GM23338 (cell line): ENCODE results near the gene FGG. TPM values are rescaled to one million over a fixed set of nuclear protein-coding genes. Genes with fewer than 3 reads are reported as not detected.

Experiments used
- ATAC-seq: fragments of 200-7000 bp; cut with Tn5 transposase; 3 replicates; pipeline ENCODE4 v1.9.1; 2020
- DNase-seq: peaks from one replicate; pipeline ENCODE4 v3.0.0-alpha.2; 2015; ENCODE audit warnings: low spot score
- H2AFZ ChIP-seq: fragments of 200-600 bp; sonication (generic); 2 replicates; pipeline ENCODE4 v1.8.0; 2016; ENCODE audit warnings: antibody characterized with exemption, mild to moderate bottlenecking, moderate library complexity
- H3F3A ChIP-seq: fragments of 200-600 bp; sonication (generic); replicated peaks from 2 replicates; pipeline ENCODE4 v1.8.0; 2017; ENCODE audit warnings: antibody characterized with exemption, mixed run types, low read depth
- H3K27ac ChIP-seq: fragments of 200-600 bp; sonication (generic); 2 replicates; pipeline ENCODE4 v1.6.1; 2016; ENCODE audit warnings: low read depth
- H3K27me3 ChIP-seq: fragments of 200-600 bp; sonication (generic); 2 replicates; pipeline ENCODE4 v1.8.0; 2016; ENCODE audit warnings: mild to moderate bottlenecking, mixed run types, moderate library complexity; ENCODE audit not compliant: insufficient read depth
- H3K36me3 ChIP-seq: fragments of 200-600 bp; sonication (generic); 2 replicates; pipeline ENCODE4 v1.8.0; 2016; ENCODE audit warnings: mild to moderate bottlenecking; ENCODE audit not compliant: insufficient read depth
- H3K4me1 ChIP-seq: fragments of 200-600 bp; sonication (generic); 2 replicates; pipeline ENCODE4 v1.8.0; 2016; ENCODE audit warnings: mild to moderate bottlenecking, moderate library complexity; ENCODE audit not compliant: insufficient read depth
- H3K4me2 ChIP-seq: fragments of 200-600 bp; sonication (generic); 2 replicates; pipeline ENCODE4 v1.7.1; 2017; ENCODE audit warnings: mixed run types
- H3K4me3 ChIP-seq: fragments of 200-600 bp; sonication (generic); 2 replicates; pipeline ENCODE4 v1.6.1; 2016; ENCODE audit warnings: mixed run types
- H3K79me2 ChIP-seq: fragments of 200-600 bp; sonication (generic); replicated peaks from 2 replicates; pipeline ENCODE4 v1.8.0; 2017; ENCODE audit warnings: mild to moderate bottlenecking; ENCODE audit not compliant: insufficient read depth
- H3K9me2 ChIP-seq: fragments of 200-600 bp; sonication (generic); 2 replicates; pipeline ENCODE4 v1.8.0; 2017; ENCODE audit not compliant: insufficient read depth
- H4K20me1 ChIP-seq: fragments of 200-600 bp; sonication (generic); replicated peaks from 2 replicates; pipeline ENCODE4 v1.8.0; 2017; ENCODE audit warnings: mild to moderate bottlenecking; ENCODE audit not compliant: insufficient read depth
- H3K27ac Mint-ChIP-seq: 2 replicates; pipeline ENCODE4 v1.8.0; 2020; ENCODE audit warnings: inconsistent platforms, mild to moderate bottlenecking, moderate library complexity, mixed read lengths
- H3K27me3 Mint-ChIP-seq: 3 replicates; pipeline ENCODE4 v1.8.0; 2022; ENCODE audit warnings: low read depth, mild to moderate bottlenecking, moderate library complexity, mixed read lengths, inconsistent platforms; ENCODE audit not compliant: insufficient read depth, poor library complexity
- H3K36me3 Mint-ChIP-seq: 3 replicates; pipeline ENCODE4 v1.8.0; 2021; ENCODE audit warnings: low read depth, mild to moderate bottlenecking, inconsistent platforms, moderate library complexity, mixed read lengths
- H3K4me1 Mint-ChIP-seq: 3 replicates; pipeline ENCODE4 v1.8.0; 2020; ENCODE audit warnings: mild to moderate bottlenecking, inconsistent platforms, mixed read lengths
- H3K4me3 Mint-ChIP-seq: 3 replicates; pipeline ENCODE4 v1.8.0; 2021; ENCODE audit warnings: moderate library complexity, mild to moderate bottlenecking, inconsistent platforms, mixed read lengths
- H3K9me3 Mint-ChIP-seq: 3 replicates; pipeline ENCODE4 v1.8.0; 2020; ENCODE audit warnings: moderate library complexity, mild to moderate bottlenecking, inconsistent platforms, mixed read lengths
- CREB1 ChIP-seq: fragments of 250-450 bp; sonication (Bioruptor Pico); IDR thresholded peaks from 2 replicates; pipeline ENCODE4 v1.5.0; 2020; ENCODE audit warnings: low read depth, mild to moderate bottlenecking, moderate library complexity
- EZH2 ChIP-seq: fragments of 200-600 bp; sonication (generic); IDR thresholded peaks from one replicate; pipeline ENCODE4 v1.8.0; 2017; ENCODE audit warnings: antibody characterized with exemption, mild to moderate bottlenecking, low read depth; ENCODE audit not compliant: unreplicated experiment
- EZH2phosphoT487 ChIP-seq: fragments of 200-600 bp; sonication (generic); IDR thresholded peaks from one replicate; pipeline ENCODE4 v1.8.1; 2018; ENCODE audit warnings: antibody characterized with exemption; ENCODE audit not compliant: unreplicated experiment
- JUNB ChIP-seq: IDR thresholded peaks from one replicate; pipeline ENCODE4 v1.6.1; 2016; ENCODE audit warnings: antibody characterized with exemption; ENCODE audit not compliant: unreplicated experiment
- STAT1 ChIP-seq: IDR thresholded peaks from one replicate; pipeline ENCODE4 v1.6.1; 2016; ENCODE audit warnings: antibody characterized with exemption; ENCODE audit not compliant: unreplicated experiment
- ZNF114 ChIP-seq: fragments of 250-450 bp; sonication (Bioruptor Pico); IDR thresholded peaks from 2 replicates; pipeline ENCODE4 v1.5.0; 2020; ENCODE audit warnings: mild to moderate bottlenecking, moderate library complexity
- ZNF331 ChIP-seq: fragments of 250-450 bp; sonication (Bioruptor Pico); IDR thresholded peaks from 2 replicates; pipeline ENCODE4 v1.5.0; 2020; ENCODE audit warnings: low read depth, mild to moderate bottlenecking, moderate library complexity
- ZNF462 ChIP-seq: fragments of 250-450 bp; sonication (Bioruptor Pico); IDR thresholded peaks from 2 replicates; pipeline ENCODE4 v1.5.0; 2020; ENCODE audit warnings: mild to moderate bottlenecking, moderate library complexity
- polyA plus RNA-seq: library from polyadenylated mRNA; unstranded; fragments of >200 nt; fragmentation: Nextera tagmentation; extraction: Ambion mirVana; gene quantifications from 2 replicates; pipeline ENCODE4 v1.2.1, GENCODE V29; 2016
- total RNA-seq: library from RNA; depleted of rRNA; stranded (reverse); fragments of >200 nt; shearing (Covaris generic); gene quantifications from 2 replicates; pipeline ENCODE4 v1.2.3, GENCODE V29; 2014
- TF ChIP-seq, protein P1 (sequence below), 2 experiments: fragments of 200-600 bp in 1 of 2; sonication (generic) in 1 of 2; conservative IDR thresholded peaks; 2 replicates each; pipeline versions ENCODE4 v1.5.1 to v1.6.1; 2016 to 2017; ENCODE audit warnings: antibody characterized with exemption in 2 of 2, low read depth in 2 of 2, mild to moderate bottlenecking in 2 of 2, moderate library complexity in 1 of 2

FGG gene
- total and polyA plus RNA-seq, 2 experiments from 2014 or later = not detected

GRCh38 chr4:154602404-154603020 lies 9.9 kb downstream of the FGG start:
- H3F3A ChIP-seq = no peaks in the 10 kb centered on the region
- no peaks in the 10 kb centered on the region for H3K27me3 ChIP-seq
- no peak overlapping the region for H3K4me2 ChIP-seq
- no peak overlapping the region for H3K27ac ChIP-seq
- H3K4me3 ChIP-seq = no peak overlapping the region
- Mint-ChIP-seq H3K27ac (no peak overlapping the region), H3K36me3 (no peaks in the 10 kb centered on the region), H3K4me1 (peaks cover 7% of the 10 kb centered on the region), H3K27me3 (peaks cover 2% of the 10 kb centered on the region), H3K9me3 (no peaks in the 10 kb centered on the region), H3K4me3 (no peak overlapping the region)
- no peaks in the 10 kb centered on the region for H4K20me1 ChIP-seq
- TF ChIP-seq ZNF114 (no peak), ZNF331 (CRISPR knock-in tag) (no peak), ZNF462 (CRISPR knock-in tag) (no peak), CREB1 (CRISPR knock-in tag) (no peak), EZH2phosphoT487 (no peak), STAT1 (no peak), EZH2 (no peak), JUNB (no peak)
- TF ChIP-seq, protein P1, sequence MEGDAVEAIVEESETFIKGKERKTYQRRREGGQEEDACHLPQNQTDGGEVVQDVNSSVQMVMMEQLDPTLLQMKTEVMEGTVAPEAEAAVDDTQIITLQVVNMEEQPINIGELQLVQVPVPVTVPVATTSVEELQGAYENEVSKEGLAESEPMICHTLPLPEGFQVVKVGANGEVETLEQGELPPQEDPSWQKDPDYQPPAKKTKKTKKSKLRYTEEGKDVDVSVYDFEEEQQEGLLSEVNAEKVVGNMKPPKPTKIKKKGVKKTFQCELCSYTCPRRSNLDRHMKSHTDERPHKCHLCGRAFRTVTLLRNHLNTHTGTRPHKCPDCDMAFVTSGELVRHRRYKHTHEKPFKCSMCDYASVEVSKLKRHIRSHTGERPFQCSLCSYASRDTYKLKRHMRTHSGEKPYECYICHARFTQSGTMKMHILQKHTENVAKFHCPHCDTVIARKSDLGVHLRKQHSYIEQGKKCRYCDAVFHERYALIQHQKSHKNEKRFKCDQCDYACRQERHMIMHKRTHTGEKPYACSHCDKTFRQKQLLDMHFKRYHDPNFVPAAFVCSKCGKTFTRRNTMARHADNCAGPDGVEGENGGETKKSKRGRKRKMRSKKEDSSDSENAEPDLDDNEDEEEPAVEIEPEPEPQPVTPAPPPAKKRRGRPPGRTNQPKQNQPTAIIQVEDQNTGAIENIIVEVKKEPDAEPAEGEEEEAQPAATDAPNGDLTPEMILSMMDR (conservative IDR thresholded peaks at IDR 0.05; ENCODE audit: low read depth in 2 of 2) = no peak
- H2AFZ ChIP-seq = no peak overlapping the region
- DNase-seq (no peak), ATAC-seq (no peak)
- 0 out of 2 replicates have a peak, but pooled peaks cover 3% of the 10 kb centered on the region for H3K4me1 ChIP-seq
- H3K9me2 ChIP-seq = no peaks in the 10 kb centered on the region
- no peaks in the 10 kb centered on the region for H3K36me3 ChIP-seq
- no peaks in the 10 kb centered on the region for H3K79me2 ChIP-seq
